ENCODE results near the gene ATP5F1B.

The ATP5F1B gene

DNA sequence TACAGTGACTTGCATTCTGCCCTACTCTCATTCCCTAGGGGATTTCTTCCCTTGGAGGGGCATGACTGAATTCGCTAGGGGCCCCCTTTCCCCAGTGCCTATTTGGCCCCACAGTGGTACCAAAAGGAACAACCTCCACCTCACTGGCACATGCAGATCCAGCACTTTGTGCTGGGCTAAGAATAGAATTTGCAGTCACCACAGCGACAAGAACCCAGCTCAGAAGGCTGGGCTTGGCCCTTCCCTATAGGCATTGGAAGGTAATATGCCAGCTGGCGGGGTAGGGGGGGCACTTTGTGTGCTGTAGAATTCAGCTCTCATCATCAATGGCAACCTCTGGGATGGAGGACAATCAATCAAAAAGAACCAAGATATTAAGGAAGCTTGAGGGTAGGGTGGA, 29.5 kb downstream of the ATP5F1B start:
- DNase-seq, result no peak

GRCh38 chr12:56614627-56615026, 31.2 kb downstream of the ATP5F1B start:
- DNase-seq, result no peak

DNA sequence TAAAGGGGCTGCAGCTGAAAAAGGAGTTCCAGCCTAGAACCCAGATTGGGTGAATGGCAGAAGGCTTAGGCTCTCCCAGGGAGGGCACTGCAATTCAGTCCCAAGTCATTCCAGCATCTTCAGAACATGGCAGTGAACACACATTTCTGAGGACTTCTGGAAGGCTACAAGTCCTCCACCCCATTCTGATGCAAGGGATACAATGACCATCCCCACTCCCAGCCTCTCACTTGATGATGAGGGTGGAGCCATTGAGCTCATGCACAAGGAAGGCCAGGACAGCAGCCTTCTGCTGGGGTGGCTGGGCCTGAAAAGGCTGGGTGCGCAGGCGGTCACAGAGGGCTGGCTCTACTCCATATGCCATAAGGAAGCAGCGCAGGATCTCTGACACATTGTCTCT, 41.4 kb downstream of the ATP5F1B start:
- no peak for DNase-seq

- no peak for DNase-seq
Measured at GRCh38 chr12:56602239-56602638, 43.5 kb downstream of the ATP5F1B start.

GRCh38 chr12:56601503-56601902, 44.3 kb downstream of the ATP5F1B start:
- DNase-seq, result no peak

- DNase-seq, result no peak
Measured at GRCh38 chr12:56600753-56601152, 45.0 kb downstream of the ATP5F1B start.

DNA sequence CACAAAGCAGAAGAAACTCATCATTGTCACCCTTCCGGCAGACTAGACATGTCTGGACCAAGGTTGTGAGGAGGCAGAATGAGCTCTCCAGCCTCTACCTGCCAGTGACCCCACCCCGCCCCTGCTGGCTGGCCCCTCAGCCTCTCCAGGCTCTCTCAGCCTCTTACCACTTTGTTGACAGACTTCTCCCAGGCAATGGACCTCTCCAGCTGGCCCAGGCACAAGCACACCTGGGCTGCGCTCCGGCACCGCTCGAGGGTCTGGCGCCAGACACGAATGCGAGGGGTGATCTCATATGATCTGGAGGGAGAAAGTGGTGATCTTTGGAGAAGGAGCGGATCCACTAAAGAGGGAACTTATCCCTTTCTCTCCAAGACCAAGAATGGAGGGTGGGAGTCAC, 46.0 kb downstream of the ATP5F1B start:
- no peak for DNase-seq

DNA sequence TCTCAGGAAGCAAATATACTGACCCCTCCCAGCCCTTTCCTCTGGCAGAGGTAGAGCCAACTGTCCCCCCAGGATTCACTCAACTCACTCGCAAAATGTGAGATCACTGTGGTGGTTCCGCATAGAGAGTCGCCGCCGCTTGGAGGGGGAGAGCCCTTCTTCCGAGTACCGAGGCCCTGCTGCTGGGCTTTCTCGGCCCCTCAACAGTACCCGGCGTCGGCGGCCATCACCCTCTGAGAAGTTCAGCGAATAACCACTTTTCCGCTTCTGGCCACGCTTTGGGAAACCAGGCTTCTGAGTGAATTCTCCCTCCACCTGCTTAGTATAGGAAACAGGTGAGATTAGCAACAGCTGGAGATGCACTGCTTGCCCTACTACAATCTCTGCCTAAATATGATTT, 46.7 kb downstream of the ATP5F1B start:
- no peak for DNase-seq

GRCh38 chr12:56596815-56597214, 49.0 kb downstream of the ATP5F1B start:
- DNase-seq, result no peak

- peak; percentile 71 for DNase-seq
Measured at GRCh38 chr12:56593909-56594621, 51.7 kb downstream of the ATP5F1B start.

DNA sequence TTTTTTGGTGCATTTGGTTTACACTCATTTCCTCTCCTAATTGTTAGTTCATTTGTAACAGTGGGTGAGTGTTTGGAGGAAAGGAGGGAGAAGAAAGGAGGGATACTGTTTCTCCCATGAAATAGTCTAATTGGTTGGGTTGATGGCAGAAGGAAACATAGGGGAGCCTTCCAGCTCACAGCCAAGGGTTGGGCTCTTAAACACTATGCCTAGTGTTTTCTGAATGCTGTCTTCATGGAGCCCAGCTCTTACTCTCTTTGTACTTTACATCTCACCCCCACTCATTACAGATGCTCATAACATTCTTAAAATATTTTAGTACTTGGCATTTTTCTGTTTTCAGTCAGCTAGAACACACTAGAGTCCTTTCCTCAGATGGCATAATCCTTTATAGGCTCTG, 53.8 kb downstream of the ATP5F1B start:
- DNase-seq, result peak; percentile 32

DNA sequence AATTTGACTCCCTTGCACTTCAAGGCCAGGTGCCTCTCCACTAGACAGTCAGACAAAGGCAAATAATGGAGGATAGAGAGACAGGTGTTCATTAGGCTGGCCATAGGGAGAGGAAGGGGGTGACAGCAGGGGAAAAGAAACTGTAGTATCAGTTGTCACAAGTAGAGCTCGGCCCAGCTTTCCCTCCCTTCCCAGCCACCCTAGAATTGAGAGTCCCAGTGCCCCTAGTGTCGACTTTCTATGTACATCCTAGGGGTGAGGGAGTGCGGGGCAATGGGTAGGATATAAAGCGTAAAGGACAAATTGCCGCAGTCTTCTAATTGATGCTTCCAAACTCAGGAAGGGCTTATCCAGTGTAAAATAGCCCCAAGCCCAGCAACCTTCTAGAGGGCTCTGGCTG, 54.7 kb downstream of the ATP5F1B start:
- DNase-seq, result no peak

- DNase-seq, result no peak
Measured at GRCh38 chr12:56590237-56590830, 55.5 kb downstream of the ATP5F1B start.

GRCh38 chr12:56589783-56590182, 56.0 kb downstream of the ATP5F1B start:
- DNase-seq, result no peak
